PC-9 (cell line): ENCODE measurements around the gene LENG9. TPM values are rescaled to one million over a fixed set of nuclear protein-coding genes. Genes with fewer than 3 reads are reported as not detected.

Experiments used
- BruUV-seq: library from RNA; stranded (reverse); fragments of 400-500 nt; replicated peaks from 2 replicates; lab custom pipeline; 2021; lab: Mats Ljungman, UMichigan
- CTCF ChIA-PET: fragments of 300-600 bp; sonication (Branson Sonifier 250); formaldehyde crosslinking; loops from one replicate; lab custom pipeline; 2022; ENCODE audit warnings: antibody characterized with exemption; lab: Charles Lee
- POLR2A ChIA-PET: fragments of 300-600 bp; sonication (Branson Sonifier 250); formaldehyde crosslinking; loops from one replicate; lab custom pipeline; 2022; ENCODE audit warnings: antibody characterized with exemption; ENCODE audit not compliant: unreplicated experiment; lab: Charles Lee
- DNase-seq, 2 experiments: peaks; one replicate each; pipeline versions ENCODE4 v3.0.0 to v3.0.0-alpha.2; 2015 to 2022; ENCODE audit warnings: mixed read lengths in 1 of 2
- H2AFZ ChIP-seq: fragments of 200-600 bp; sonication (generic); 2 replicates; pipeline ENCODE4 v1.8.1; 2017; ENCODE audit warnings: antibody characterized with exemption
- H3F3A ChIP-seq: fragments of 200-600 bp; sonication (generic); 2 replicates; pipeline ENCODE4 v1.8.1; 2017; ENCODE audit warnings: antibody characterized with exemption, mild to moderate bottlenecking, low read depth; ENCODE audit not compliant: insufficient read depth
- H3K27ac ChIP-seq: fragments of 200-600 bp; sonication (generic); 2 replicates; pipeline ENCODE4 v1.6.1; 2016; ENCODE audit warnings: mixed run types
- H3K27me3 ChIP-seq: fragments of 200-600 bp; sonication (generic); 2 replicates; pipeline ENCODE4 v1.6.1; 2016; ENCODE audit warnings: low read depth, mixed run types; ENCODE audit not compliant: insufficient read depth
- H3K36me3 ChIP-seq: fragments of 200-600 bp; sonication (generic); 2 replicates; pipeline ENCODE4 v1.6.1; 2016; ENCODE audit warnings: low read depth, mixed run types
- H3K4me1 ChIP-seq: fragments of 200-600 bp; sonication (generic); replicated peaks from 2 replicates; pipeline ENCODE4 v1.6.1; 2016; ENCODE audit warnings: mixed run types; ENCODE audit not compliant: insufficient read depth
- H3K4me2 ChIP-seq: fragments of 200-600 bp; sonication (generic); 2 replicates; pipeline ENCODE4 v1.6.1; 2017; ENCODE audit warnings: mixed run types
- H3K4me3 ChIP-seq: fragments of 200-600 bp; sonication (generic); 2 replicates; pipeline ENCODE4 v1.6.1; 2016; ENCODE audit warnings: mixed run types
- H3K79me2 ChIP-seq: fragments of 200-600 bp; sonication (generic); 2 replicates; pipeline ENCODE4 v1.6.1; 2017; ENCODE audit warnings: low read depth, mixed run types
- H3K9me2 ChIP-seq: fragments of 200-600 bp; sonication (generic); 2 replicates; pipeline ENCODE4 v1.8.1; 2017; ENCODE audit warnings: mild to moderate bottlenecking; ENCODE audit not compliant: insufficient read depth
- H3K9me3 ChIP-seq: fragments of 200-600 bp; sonication (generic); 2 replicates; pipeline ENCODE4 v1.8.1; 2016; ENCODE audit warnings: low read depth; ENCODE audit not compliant: insufficient read depth
- H4K20me1 ChIP-seq: fragments of 200-600 bp; sonication (generic); 2 replicates; pipeline ENCODE4 v1.8.1; 2017; ENCODE audit not compliant: insufficient read depth
- EZH2 ChIP-seq: fragments of 200-600 bp; sonication (generic); IDR thresholded peaks from 2 replicates; pipeline ENCODE4 v1.8.0; 2017; ENCODE audit warnings: antibody characterized with exemption, low read depth
- intact Hi-C: fragments of 100-400 bp; cut with micrococcal nuclease; formaldehyde crosslinking; loops from one replicate; pipeline ENCODE4 v1.10.0; 2022; ENCODE audit not compliant: unreplicated experiment
- total RNA-seq: library from RNA; stranded (reverse); gene quantifications from 2 replicates; pipeline ENCODE4 v1.2.3, GENCODE V29; 2021
- TF ChIP-seq, protein P1 (sequence below): fragments of 200-600 bp; sonication (generic); conservative IDR thresholded peaks from 2 replicates; pipeline ENCODE4 v1.6.1; 2017; ENCODE audit warnings: mixed run types, antibody characterized with exemption, mild to moderate bottlenecking, moderate library complexity

The LENG9 gene
- total RNA-seq, 1 experiment from 2014 or later, result 7.0 TPM

- BruUV-seq, result no TSS peak
- ChIA-PET POLR2A (interaction anchor here (0.6 kb wide), 1 partner anchor 276 kb away, joined by 4 read pairs; no protein-coding TSS in a partner anchor), CTCF (interaction anchor here (0.6 to 1.0 kb wide), 4 partner anchors 11 to 627 kb away, joined by 3 to 10 read pairs (median 4); partner anchors contain the start of genes CDC42EP5 and LENG8)
- intact Hi-C loops, result loop anchor here (2.0 to 10.0 kb wide), 5 partner anchors 297 to 1013 kb away; partner anchors contain the start of genes KMT5C, MYADM, RDH13 and ZNF628
- H3K4me2 ChIP-seq, result peak overlapping the region; percentile 86
- H3K27ac ChIP-seq, result peak overlapping the region; percentile 89
- H3K4me3 ChIP-seq, result peak overlapping the region; percentile 77
- H3F3A ChIP-seq, result peaks cover 47% of the 10 kb centered on the region; the same call in 1 of the 2 replicates
- H3K36me3 ChIP-seq, result peaks cover 14% of the 10 kb centered on the region; the same call in 1 of the 2 replicates
- no peak overlapping the region for H2AFZ ChIP-seq
- peaks cover 40% of the 10 kb centered on the region for H4K20me1 ChIP-seq
- no peaks in the 10 kb centered on the region for H3K9me2 ChIP-seq
- H3K9me3 ChIP-seq, result no peaks in the 10 kb centered on the region
- H3K27me3 ChIP-seq, result no peaks in the 10 kb centered on the region
- peaks cover 37% of the 10 kb centered on the region for H3K79me2 ChIP-seq
- peaks cover 18% of the 10 kb centered on the region for H3K4me1 ChIP-seq
- TF ChIP-seq, protein P1, sequence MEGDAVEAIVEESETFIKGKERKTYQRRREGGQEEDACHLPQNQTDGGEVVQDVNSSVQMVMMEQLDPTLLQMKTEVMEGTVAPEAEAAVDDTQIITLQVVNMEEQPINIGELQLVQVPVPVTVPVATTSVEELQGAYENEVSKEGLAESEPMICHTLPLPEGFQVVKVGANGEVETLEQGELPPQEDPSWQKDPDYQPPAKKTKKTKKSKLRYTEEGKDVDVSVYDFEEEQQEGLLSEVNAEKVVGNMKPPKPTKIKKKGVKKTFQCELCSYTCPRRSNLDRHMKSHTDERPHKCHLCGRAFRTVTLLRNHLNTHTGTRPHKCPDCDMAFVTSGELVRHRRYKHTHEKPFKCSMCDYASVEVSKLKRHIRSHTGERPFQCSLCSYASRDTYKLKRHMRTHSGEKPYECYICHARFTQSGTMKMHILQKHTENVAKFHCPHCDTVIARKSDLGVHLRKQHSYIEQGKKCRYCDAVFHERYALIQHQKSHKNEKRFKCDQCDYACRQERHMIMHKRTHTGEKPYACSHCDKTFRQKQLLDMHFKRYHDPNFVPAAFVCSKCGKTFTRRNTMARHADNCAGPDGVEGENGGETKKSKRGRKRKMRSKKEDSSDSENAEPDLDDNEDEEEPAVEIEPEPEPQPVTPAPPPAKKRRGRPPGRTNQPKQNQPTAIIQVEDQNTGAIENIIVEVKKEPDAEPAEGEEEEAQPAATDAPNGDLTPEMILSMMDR, result no peak
- TF ChIP-seq EZH2, result no peak
- no peak for DNase-seq
Measured at GRCh38 chr19:54461613-54462012, 2.0 kb downstream of the LENG9 start.

DNA sequence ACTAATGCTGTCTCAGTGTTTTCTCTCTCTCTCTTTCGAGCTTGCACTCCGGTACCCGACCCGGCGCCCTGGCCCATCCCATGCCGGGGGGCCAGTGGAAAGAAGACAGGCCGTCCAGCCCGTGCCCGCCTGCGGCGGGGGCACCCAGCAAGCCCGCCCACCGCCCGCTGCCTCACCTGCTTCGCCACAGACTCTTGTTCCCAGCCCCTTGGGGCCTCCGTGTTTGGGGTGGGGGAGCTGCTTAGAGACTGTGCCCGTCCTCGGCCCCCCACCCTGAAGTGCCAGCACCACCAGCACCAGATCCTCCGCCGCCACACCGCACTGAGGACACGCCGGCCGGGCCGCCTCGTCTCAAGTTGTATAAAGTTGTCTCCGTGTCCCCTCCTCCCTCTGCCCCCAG is 2.4 kb downstream of the LENG9 start:
- intact Hi-C loops, result loop anchor here (5.0 to 10.0 kb wide), 4 partner anchors 296 to 1014 kb away; partner anchors contain the start of genes MYADM, RDH13 and ZNF628
- Histone ChIP-seq H3K27ac (no peak overlapping the region), H2AFZ (no peak overlapping the region), H3K4me1 (peaks cover 18% of the 10 kb centered on the region), H3F3A (peaks cover 47% of the 10 kb centered on the region; the same call in 1 of the 2 replicates), H3K27me3 (no peaks in the 10 kb centered on the region), H4K20me1 (peaks cover 40% of the 10 kb centered on the region), H3K9me2 (no peaks in the 10 kb centered on the region), H3K9me3 (no peaks in the 10 kb centered on the region), H3K4me3 (no peak overlapping the region), H3K4me2 (peak overlapping the region; percentile 86), H3K36me3 (peaks cover 16% of the 10 kb centered on the region; the same call in 1 of the 2 replicates), H3K79me2 (peaks cover 38% of the 10 kb centered on the region)
- TF ChIP-seq, protein P1, result no peak
- TF ChIP-seq EZH2, result no peak
- POLR2A ChIA-PET, result interaction anchor here (0.5 to 0.6 kb wide), 2 partner anchors 275 to 1193 kb away, joined by 3 to 4 read pairs; no protein-coding TSS in a partner anchor
- DNase-seq, result no peak
- CTCF ChIA-PET, result interaction anchor here (0.6 kb wide), 1 partner anchor 12 kb away, joined by 3 read pairs; the partner anchor contains the start of gene CDC42EP5
- BruUV-seq, result TSS peak; percentile 23

DNA sequence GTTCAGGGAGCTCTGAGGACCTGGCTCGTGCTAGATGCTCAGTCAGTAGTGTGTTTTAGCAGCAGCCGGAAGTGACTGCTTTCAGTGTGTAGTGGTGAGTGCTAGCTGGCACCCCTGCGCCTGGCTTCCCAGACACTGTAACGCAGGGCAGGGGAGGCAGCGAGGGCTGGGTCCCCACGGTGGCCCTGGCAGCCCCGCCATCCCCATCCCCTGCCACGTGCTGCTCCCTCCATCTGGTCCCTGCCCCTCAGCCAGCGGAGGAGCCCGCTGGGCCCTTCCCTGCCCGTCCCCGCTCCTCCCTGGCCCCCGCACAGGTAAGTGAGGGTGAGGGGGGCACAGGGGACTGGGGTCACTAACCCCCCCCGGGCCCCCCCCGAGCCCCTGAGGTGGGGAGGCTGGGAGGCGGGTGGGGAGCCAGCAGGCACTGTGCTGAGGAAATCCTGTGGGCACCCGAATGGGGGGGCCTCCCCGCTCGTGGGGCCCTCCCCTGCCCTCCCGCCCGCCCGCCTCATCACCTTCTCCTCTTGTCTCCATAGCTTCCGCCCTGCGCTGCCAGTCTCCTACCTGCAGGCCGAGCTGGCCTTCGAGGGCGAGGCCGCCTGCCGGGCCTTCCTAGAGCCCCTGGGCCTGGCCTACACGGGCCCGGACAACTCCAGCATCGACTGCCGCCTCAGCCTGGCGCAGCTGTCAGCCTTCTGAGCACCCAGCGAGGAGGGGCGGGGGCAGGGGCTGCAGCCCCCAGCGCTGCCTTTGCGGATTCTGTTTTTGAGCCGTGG is 3.2 kb downstream of the LENG9 start:
- Histone ChIP-seq H3K4me2 (peak overlapping the region; percentile 86; the same call in 1 of the 2 replicates), H3K27ac (no peak overlapping the region), H3K79me2 (peaks cover 46% of the 10 kb centered on the region), H3K9me3 (no peaks in the 10 kb centered on the region), H3K4me3 (no peak overlapping the region), H3K9me2 (no peaks in the 10 kb centered on the region), H2AFZ (no peak overlapping the region), H3F3A (peaks cover 43% of the 10 kb centered on the region; the same call in 1 of the 2 replicates), H3K4me1 (peaks cover 18% of the 10 kb centered on the region), H4K20me1 (peaks cover 44% of the 10 kb centered on the region), H3K27me3 (no peaks in the 10 kb centered on the region), H3K36me3 (peaks cover 23% of the 10 kb centered on the region; the same call in 1 of the 2 replicates)
- TF ChIP-seq EZH2, result no peak
- ChIA-PET POLR2A (interaction anchor here (0.5 kb wide), 1 partner anchor 1194 kb away, joined by 3 read pairs; no protein-coding TSS in a partner anchor), CTCF (no interaction called here)
- DNase-seq, result no peak
- no TSS peak for BruUV-seq
- intact Hi-C loops, result loop anchor here (5.0 to 10.0 kb wide), 4 partner anchors 296 to 1014 kb away; partner anchors contain the start of genes MYADM, RDH13 and ZNF628
